Stimulated activated naive CD8-positive, alpha-beta T cell treated with anti-CD3 and anti-CD28 coated beads, Interleukin-15, Interleukin-2, amounts not matched to agents 100 U/mL and 50 U/mL, for 24 hours (primary cell): ENCODE results near the gene STRADA.

ENCODE experiments used
- ATAC-seq: fragments of 150-1000 bp; cut with Tn5 transposase; one replicate; pipeline ENCODE4 v1.10.0; 2021
- DNase-seq: peaks from one replicate; pipeline ENCODE4 v3.0.0; 2021

The STRADA gene

DNA sequence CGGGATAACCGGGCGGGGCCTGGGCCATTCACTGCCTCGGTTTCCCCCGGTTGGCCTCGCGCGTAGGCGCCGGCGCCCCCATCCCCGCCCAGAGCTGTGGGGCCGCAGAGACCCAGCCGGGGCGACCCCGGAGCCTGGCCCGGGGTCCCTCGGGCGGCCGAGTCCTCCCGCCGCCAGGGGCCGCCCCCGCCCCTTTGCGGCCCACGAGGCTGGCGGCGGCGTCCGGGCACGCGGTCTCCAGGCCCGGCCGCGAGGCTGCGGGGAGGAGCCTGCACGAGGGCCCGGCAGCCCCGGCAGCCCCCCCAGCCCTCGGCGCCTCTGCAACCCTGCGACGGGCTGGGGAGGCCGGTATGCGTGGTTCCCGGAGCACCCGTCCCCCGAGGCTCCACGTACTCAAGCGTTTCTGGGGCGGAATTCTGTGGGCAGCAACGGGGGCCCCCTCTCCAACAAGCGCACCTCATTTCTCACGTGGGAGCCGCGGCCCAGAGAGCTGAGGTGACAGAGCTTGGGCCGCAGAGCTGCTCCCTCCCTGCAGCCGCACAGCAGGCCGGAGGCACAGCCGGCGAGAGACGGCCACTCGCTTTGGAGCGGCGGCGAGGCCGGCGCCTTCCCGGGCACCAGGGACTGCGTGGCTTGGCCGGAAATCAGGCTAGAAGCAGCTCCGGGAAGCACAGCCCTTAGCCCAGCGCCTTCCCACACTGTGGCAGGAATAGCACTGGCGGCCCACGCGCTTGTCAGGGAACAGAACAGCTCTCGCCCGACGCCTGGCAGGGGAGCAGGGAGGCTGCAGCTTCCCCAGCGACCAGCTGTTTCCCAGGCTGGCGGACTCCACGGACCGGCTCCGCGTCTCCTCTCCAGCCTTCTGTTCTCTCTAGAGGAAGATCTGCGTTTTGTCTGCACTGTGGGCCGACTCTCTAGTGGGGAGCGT, 40.8 kb downstream of the STRADA start:
- DNase-seq (peak; percentile 64), ATAC-seq (peak; percentile 5)

GRCh38 chr17:63699638-63700527, 41.7 kb downstream of the STRADA start, which contains the start of gene LIMD2:
Gene LIMD2, minus strand, starts transcription at chr17:63700125. Its CDS starts 827 bp downstream, at chr17:63699298.
- DNase-seq (peak; percentile 86), ATAC-seq (peak; percentile 20)

DNA sequence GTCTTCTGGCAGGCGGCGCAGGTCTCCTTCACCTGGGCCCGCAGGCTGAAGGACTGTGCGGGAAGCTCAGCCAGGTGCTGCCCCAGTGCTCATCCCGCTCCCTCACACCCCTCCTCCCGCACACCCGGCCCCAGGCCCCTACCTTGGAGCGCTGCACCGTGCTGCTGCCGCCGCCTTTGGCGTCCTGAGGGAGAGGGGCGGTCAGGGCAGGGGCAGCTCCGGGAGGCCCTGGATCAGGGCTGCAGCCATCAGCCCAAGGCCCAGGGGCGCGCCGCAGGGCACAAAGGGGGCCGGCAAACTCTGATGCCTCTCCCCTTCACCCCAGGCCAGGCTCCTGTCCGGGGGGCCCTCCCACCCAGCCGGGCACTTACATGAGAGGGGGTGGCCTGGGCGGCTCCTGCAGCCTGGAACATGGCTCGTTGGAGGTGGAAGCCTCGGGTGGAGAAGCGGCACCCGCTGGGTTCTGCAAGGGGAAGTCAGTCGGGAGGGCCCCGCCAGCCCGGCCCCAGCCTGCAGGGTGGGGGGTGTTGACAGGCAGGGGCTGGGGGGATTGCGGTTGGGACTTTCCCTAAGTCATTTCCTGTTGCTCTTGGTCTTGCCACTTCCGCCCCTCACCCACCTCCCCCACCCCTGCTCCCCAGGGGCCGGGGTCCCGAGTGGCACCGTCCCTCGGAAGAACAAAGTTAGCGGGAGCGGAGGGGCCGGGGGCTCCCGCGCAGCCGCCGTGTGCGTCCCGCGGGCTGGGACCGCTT, 42.5 kb downstream of the STRADA start:
- DNase-seq (peak; percentile 88), ATAC-seq (peak; percentile 19)

- no peak for DNase-seq
- no peak for ATAC-seq
Observed at GRCh38 chr17:63698381-63698885, 43.2 kb downstream of the STRADA start.

DNA sequence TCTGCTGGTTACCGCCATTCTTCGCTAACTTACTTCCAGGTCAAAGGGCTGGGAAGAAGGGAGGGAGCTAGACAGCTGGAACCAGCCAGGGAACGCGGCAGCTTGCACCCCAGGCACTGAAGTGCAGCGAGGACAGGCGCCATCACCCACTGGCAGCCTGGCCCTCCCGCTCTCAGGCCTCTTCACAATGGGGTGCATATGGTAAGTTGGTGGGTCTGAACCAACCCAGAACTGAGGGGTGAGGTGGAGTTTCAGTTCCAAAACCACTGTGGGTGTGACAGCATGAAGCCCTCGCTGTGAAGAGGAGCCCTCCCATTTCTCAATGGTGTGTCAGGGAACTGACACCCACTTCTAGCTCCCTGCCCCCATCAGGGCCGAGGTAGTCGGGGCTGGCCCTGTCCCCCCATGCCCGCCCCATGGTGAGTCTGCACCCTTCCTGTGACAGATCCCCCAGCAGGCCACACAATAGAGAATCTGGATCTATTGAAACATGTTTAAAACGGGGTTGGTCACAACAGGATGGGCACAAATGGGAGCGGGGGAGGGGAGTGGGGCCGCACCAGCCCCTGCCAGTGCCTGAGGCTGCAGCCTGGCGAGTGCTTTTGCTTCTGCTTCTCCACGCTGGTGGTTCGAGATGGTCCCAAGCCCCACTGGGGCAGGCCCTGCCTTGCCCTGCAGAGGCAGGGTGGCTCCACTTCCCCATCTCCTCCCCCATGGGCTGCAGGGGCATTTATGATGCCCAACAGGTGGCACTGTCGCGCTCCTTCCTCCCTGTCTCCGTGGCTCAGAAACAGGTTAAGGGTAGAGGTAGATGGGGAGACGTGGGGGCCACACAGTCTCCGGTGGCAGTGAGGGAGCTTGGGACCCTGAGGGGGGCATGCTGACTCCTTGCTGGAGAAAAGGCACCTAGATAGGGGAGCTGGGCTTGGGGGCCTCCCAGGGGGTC, 44.0 kb downstream of the STRADA start:
- DNase-seq (peak; percentile 80), ATAC-seq (peak; percentile 47)

DNA sequence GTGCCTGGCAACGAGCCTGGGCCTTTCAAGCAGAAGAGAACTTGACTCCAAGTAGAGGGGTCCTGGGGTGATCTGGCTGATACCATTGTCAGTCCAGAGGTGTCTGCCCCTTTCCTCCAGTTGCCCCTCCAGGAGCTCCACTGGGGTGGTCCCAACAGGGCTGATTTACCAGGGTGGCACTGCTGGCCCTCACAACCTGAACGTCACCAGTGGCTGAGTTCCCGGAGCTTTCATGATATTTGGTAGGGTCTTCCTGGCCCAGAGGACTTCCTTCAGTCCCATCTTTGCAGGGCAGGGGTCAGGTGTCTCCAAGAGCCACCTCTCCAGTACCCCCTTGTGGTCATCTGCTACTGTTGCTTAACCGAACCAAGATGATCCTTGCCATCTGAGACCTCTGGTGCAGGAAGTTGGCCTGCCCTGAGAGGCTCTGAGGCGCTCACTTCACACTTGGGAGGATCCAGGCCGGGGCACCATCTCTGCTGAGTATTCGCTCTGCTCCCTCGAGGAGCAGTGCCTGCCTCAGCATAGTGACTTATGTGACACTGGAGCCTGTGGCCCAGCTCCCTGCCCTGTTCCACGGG, 45.1 kb downstream of the STRADA start:
- ATAC-seq (no peak), DNase-seq (peak; percentile 44)

- DNase-seq (no peak), ATAC-seq (no peak)
Observed at GRCh38 chr17:63695889-63696288, 45.7 kb downstream of the STRADA start.

DNA sequence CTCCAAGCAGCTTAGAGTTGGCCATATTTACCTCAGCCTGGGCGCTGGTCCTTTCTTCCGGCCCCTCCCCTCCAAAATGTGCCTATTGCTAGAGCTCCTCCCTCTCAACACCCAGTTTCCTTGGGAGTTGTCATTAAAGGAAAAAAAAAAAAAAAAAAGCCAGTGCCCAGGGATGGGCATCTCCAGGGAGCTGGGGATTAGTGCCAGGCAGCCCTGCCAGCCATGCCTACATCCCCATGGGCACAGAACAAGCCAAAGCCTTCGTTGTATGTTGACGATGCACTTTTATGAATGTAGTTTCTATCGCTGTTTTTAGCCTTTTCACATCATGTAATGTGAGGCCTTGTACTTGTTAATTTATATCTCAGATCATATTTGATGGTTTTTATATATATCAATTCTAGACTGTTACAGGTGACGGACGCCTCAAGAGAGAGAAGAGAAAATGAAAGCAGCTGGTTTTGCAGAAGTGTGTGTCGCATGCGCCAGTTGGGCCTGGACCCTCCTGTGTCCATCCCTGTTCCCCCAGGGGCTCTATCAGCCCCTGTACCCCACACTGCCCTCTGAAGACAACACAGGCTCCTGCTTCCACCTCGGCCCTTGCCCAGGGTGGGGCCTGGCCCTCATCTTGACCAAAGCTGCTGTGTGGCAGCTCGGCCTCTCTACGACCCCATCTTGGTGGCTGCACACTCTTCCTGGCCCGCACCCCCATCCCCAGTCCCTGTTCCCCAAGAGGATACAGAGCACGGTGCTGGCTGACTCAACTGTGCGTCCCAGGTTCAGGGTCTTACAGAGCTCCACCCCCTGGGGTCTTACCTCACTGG, 46.4 kb downstream of the STRADA start:
- ATAC-seq (no peak), DNase-seq (no peak)

DNA sequence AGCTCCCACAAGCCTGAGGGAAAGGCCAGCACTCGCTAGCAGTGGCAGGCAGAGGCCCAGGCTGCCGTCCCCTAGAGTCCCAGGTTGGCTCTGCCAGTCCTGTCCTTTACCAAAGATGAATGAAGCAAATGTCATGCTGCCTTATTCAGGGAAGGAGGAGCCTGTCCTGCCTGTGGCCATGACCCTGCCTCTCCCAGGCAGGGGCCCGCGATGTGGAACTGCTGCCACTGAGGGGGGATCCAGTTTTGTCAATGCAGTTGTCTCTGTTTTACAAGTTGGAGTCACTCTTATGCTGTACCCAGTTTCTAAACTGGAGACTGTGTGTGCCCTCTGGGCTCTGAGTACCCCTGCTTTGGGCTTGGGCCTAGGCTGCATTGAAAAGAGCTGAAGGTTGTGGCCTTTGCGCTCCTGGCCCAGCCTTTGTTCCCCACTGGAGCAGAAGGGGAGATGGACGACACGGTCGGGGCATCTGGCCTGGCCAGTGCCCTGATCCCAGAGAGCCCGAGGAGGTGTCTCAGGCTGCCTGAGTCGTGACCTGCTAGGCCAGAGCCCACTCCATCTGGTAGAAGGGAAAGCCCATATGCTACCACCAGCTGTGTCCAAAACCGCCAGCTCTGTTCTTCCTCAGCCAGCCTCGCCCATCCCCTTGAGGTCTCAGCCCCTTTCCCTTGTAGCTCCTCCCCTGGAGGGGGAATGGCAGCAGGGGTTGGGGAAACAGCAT, 47.2 kb downstream of the STRADA start:
- DNase-seq (no peak), ATAC-seq (no peak)

DNA sequence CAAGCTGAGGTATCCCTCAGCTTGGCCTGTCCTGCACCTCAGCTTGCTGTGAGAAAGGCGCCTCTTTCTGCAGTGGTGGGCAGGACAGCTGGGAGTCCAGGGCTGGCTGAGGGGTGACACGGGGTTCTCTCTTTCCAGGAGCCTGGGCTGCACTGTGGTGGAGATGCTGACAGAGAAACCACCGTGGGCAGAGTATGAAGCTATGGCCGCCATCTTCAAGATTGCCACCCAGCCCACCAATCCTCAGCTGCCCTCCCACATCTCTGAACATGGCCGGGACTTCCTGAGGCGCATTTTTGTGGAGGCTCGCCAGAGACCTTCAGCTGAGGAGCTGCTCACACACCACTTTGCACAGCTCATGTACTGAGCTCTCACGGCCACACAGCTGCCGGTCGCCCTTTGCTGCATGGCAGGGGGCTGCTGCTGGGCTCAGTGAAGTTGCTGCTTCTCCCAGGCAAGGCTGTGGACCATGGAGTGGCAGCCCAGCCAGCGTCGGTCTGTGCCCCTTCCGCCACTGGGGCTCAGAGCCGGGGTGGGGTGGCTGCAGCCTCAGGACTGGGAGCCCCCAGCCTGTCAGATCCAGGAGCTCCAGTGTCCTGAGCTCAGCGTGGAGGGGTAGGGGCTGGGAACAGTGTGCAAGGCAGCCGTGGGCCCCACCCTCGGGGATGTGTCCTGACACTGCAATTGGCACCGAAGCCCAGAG, 48.0 kb downstream of the STRADA start:
- DNase-seq (no peak), ATAC-seq (no peak)

DNA sequence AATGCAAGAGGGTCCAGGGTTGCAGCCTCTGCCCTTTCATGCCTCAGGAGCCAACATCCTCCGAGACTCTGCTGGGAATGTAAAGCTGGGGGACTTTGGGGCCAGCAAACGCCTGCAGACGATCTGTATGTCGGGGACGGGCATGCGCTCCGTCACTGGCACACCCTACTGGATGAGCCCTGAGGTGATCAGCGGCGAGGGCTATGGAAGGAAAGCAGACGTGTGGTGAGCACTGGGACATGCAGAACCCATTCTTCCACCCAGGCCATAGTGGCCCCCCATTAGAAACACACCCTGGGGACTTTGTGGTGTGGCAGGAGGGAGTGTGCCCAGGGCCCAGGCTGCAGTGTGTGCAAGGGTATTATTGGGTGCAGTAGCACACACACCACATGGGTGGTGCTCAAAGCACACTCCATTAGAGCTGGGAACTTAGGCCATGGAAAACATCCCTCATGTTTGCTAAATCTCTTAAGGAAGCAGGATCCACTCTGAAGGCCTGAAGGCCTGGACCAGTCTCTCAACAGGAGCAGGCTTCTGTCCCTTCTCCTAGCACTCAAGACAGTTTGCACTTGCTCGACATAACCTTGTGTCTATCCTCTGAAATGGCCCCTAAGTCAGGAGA, 49.3 kb downstream of the STRADA start:
- DNase-seq (no peak), ATAC-seq (no peak)

GRCh38 chr17:63689479-63689878, 52.1 kb downstream of the STRADA start:
- DNase-seq (no peak), ATAC-seq (no peak)

GRCh38 chr17:63688396-63689020, 53.1 kb downstream of the STRADA start:
- DNase-seq = no peak
- peak; percentile 45 for ATAC-seq

DNA sequence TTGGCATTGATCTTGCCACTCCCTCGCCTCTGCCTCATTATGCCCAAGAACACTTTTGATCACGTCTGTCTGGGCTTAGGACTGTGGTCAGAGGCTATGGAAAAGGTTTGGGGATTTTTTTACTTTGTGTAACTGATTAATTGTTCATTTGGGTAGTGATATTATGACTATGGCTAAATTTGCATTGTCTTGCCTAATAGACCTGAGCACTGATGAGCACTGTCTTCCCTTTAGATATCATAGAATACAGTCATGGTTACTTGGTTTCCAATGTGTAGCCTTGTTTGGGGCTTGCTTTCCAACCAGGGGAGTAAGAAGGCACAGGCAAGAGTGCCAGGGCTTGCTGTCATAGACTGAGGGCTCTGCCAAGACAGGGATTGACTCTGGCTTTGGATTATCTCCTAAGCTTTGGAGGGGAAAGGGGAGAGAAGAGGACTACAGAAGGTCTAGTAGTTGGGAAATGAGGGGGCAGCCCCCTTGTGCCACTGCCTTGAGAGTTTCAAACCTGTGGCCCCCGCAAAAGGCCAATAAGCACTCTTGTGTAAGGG, 55.4 kb downstream of the STRADA start:
- ATAC-seq = peak; percentile 87

DNA sequence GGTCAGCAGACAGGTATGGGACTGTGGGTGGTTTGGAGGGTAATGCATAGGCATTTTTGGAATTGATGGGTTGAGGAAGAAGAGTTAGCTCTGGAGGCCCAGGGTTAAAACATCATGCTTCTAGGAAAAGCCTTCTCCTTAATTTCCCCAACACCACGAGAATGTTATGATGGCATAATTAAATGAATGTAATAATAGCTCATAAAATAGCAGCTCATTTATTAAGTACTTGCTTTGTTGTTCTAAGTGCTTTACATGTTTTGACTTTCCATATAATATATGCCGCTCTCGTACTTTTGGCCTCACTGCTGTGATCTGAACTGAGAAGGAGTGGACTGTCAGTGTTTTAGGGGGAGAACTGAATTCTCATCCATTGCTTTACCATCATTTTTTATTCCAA, 56.0 kb downstream of the STRADA start:
- no peak for DNase-seq
- ATAC-seq = no peak

More for the DNA sequence above, 55.4 kb downstream of the STRADA start:
- DNase-seq = no peak

DNA sequence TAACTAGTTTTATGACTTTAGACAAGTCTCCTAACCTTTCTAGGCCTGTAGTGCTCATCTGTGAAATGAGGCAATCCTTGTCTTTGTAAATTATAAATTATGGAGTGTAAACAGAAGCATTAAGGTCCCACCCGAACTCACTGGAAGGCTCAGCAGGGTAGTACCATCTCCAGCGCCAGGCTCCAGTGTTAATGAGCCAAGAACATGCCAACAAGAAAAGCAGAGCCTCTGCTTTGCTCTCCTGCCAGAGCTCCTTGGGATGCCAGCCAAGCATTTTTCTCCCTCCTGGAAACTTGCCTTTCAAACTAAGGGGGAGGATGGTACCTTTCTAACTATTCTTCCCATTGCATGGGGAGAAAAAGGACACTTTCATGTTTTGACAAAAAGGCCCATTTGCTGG, 56.6 kb downstream of the STRADA start:
- no peak for ATAC-seq
- no peak for DNase-seq

DNA sequence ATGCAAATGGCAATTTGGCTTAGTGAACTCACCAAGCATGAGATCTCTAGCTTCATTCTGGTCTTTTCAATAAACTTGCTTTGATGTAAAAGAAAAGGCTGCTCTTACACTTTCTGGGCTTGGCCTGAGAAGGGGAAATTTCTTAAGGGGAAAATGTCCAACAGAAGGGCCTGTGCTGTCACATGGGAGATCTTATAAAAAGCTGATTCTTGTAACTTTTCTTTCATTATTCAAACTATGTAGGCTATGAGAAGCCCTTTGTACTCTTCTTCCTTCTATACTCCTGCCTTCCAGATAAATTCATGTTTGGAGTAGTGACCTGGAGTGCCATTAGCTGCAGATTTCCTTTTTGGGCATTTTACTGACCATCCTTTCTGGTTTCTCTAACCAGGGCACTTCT, 58.6 kb downstream of the STRADA start:
- ATAC-seq = no peak
- no peak for DNase-seq
